GM18867 (cell line): ENCODE measurements around the gene ADAM15.

Experiments used
- ATAC-seq: cut with Tn5 transposase; IDR thresholded peaks from one replicate; pipeline ENCODE4 v1.9.1; 2021; ENCODE audit warnings: mild to moderate bottlenecking, moderate library complexity; ENCODE audit not compliant: unreplicated experiment

ADAM15 gene

DNA sequence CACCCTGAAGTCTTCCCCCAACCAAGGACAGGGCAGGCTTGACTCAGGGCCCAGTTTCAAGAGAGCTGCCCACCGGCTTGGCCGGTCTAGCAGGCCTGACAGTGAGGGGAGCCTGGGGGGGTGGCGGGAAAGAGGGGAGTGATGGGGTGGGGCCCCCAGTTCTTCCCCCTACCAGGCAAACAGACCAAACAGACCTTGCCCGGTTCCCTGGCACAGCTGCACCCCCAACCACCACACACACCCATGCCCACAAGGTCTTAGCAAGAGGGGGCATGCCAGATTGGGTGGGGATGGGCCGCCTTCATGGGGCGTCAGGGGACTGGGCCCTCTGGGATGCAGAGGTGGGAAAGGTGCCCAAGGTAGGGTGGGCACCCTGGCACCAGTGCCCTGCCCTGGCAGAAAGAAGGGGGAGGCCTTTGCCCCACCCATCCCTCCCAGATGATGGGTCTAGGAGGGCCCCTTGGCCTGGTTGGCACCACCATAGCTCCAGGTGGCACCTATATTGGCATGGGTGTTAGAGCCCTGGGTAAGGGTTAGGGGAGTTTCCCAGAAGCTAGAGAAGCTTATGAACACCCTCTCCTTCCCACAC lies 39.6 kb upstream of the ADAM15 start:
- no peak for ATAC-seq

DNA sequence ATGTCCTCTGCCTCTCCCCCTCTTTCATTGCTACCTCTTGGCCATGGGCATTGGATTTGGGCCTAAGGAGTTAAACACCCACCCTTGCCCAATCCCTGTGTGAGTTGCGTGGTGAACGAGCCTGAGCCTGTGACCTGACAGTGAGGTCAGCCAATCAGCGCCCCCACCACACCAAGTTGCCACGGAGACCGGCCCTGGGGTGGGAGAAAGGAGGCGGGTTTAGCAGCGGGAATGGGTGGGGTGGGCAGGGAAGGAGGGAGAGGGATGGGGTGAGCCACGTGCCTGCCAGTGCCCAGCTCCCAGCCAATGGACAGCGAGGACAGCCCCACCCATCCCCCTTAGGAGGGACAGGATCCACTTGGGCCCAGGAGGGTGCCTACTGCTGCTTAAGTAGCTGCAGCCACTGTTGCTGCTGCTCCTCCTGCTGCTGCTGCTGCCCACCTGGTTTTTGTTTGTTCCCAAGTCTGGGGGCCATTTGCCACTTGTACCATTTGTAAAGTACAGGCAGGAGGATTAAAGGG lies 39.0 kb upstream of the ADAM15 start:
- no peak for ATAC-seq

DNA sequence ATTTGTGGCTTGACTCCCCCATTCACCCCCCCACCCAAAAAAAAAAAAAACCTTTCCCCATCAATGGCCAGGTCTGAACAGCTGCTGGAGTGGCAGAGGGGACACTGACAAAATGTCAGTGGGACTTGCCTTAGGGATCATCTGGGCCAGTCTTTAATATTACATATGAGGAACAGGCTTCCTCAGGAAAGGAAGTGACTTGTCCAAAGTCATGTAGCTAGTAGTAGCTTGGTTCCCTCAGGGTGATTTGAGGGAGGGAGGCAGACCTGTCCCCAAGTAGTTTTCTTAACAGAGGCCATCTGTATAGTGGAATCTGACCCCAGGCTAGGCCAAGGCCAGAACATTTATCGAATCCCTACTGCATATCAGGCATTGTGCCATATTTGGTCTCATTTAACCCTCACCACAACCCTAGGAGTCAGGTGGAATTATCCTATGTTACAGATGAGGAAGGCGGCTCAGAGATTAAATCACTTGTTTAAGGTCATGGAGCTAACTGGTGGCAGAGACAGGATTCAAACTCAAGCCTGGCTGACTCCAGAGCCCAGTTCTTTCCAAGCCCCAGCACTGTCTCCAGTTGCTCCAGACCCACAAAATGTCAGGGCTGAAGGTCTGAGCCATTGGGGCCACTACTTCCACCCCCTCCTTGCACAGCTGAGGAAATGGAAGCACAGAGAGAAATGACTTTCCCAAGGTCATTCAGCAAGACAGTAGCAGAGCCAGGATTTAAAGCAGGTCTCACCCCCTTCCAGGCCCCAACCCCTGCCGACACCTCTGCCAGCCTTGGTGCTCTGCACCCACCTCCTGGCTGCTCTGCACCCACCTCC lies 38.1 kb upstream of the ADAM15 start:
- no peak for ATAC-seq

- ATAC-seq = no peak
These were observed 37.5 kb upstream of the ADAM15 start for GRCh38 chr1:155013632-155014031.

- no peak for ATAC-seq
These were observed 36.2 kb upstream of the ADAM15 start for GRCh38 chr1:155014709-155015508.

GRCh38 chr1:155015527-155016230 lies 35.4 kb upstream of the ADAM15 start:
- no peak for ATAC-seq

DNA sequence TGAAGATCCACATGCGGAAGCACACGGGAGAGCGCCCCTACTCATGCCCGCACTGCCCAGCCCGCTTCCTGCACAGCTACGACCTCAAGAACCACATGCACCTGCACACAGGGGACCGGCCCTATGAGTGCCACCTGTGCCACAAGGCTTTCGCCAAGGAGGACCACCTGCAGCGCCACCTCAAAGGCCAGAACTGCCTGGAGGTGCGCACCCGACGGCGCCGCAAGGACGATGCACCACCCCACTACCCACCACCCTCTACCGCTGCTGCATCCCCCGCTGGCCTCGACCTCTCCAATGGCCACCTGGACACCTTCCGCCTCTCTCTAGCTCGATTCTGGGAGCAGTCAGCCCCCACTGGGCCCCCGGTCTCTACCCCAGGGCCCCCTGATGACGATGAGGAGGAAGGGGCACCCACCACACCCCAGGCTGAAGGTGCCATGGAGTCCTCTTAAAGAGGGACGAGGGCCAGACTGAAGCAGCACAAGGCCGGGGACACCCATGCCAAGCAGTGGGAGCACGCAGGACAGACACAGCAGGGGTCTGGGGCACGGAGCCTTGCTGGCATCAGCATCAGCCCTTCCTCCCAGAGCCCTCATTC lies 34.8 kb upstream of the ADAM15 start:
- no peak for ATAC-seq

DNA sequence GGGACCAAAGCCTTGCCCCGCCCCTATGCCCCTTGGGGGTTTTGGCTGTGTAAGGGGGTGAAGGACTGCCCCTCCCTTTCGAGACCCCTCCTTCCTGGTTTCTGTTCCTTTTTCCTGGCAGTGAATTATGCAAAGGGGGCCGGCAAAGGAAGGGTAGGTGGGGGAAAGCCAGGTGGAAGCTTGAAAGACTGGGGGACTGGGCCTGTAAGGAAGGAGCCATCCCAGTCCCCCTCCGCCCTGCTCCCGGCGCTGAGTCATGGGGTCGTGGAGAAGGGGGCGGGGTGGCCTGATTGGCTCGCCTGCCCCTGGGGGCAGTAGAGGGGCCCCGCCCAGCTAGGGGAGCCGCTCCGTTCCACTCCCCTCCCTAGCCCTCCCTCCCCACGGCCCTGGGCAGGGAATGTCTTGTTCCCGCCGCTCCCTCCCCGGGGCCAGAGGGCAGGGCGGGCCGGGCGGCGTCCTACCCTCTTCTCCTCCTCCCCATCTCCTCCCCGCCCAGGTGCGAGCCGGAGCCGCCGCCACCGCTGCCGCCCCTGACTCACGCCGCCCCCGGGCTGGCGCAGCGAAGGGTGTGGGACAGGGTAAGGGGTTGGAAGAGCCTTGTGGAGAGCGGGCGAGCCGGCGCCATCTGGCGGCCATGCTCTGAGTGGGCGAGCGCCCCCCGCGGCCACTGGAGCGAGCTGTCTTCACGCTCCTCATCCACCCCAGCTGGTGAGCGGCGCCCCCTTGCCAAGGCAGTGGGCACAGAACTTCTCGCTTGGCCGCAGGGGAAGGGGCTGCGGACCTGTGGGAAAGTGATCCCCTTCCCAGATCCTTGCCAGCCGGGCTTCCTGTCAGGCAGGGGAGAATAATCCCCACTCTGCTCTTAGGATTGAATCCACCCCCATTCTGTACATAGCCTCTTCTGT lies 33.8 kb upstream of the ADAM15 start:
- ATAC-seq = peak; percentile 72

GRCh38 chr1:155017946-155018316 lies 33.2 kb upstream of the ADAM15 start:
- ATAC-seq = no peak

GRCh38 chr1:155018617-155019348 lies 32.3 kb upstream of the ADAM15 start:
- no peak for ATAC-seq

GRCh38 chr1:155019377-155020245 lies 31.5 kb upstream of the ADAM15 start:
- no peak for ATAC-seq

GRCh38 chr1:155022136-155022926 lies 28.8 kb upstream of the ADAM15 start:
- ATAC-seq = no peak

DNA sequence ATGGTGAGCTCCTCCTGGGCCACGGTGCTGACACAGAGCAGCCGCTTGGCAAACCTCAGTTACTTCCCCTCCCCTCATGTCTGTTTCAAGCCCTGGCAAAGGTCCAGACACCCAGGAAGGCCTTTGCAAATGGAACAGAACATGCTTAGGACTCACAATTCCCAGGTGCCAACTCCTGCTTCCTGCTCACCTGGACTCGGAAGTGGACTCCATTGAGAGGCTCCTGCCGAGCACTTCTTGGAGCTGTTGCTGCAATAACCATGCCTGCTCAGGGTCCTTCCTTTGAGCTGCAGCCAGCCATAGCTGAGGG lies 28.2 kb upstream of the ADAM15 start:
- ATAC-seq = no peak

- no peak for ATAC-seq
These were observed 27.5 kb upstream of the ADAM15 start for GRCh38 chr1:155023627-155024026.

GRCh38 chr1:155024315-155024714 lies 26.8 kb upstream of the ADAM15 start:
- ATAC-seq = no peak

DNA sequence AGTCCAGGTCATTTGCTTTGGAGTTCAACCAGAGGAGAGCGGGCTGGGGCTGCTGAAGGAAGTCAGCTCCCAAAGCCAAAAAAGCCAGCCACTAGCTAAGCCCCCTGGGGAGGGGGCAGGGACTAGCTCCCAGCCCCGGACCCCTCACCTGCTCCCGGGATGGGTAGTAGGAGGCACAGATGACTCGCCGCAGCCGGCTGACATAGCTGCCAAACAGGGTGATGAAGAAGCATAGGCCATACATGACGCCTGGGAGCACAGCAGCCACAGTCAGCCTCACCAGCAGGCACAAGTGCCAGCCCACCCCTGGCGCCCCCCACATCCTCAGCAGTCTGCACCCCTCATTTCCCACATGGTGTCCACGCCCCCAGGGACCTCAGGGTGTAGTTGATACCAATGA lies 25.0 kb upstream of the ADAM15 start:
- ATAC-seq = no peak

GRCh38 chr1:155026588-155026987 lies 24.5 kb upstream of the ADAM15 start:
- ATAC-seq = no peak
